ENCODE measurements around the gene RASGRP2.

DNA sequence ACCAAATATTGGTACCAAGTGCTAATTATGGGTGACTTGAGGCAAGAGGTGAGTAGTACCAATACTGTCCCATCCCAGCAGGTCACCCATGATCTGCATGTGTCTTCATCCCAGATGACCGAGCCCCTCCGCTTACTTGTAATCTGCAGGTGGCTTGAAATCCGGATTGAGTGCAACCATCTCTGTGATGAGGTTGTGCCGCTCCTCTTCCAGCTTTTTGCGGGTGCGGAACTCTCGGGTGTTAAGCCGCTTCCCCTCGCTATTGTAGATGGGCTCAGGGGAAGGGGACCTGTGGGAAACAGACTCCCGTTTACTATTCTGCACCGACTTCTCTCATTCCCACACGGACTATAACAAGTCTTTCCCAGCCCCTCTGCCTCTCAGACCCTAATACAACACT, 26.2 kb upstream of the RASGRP2 start:
- TF ChIP-seq, protein P1, sequence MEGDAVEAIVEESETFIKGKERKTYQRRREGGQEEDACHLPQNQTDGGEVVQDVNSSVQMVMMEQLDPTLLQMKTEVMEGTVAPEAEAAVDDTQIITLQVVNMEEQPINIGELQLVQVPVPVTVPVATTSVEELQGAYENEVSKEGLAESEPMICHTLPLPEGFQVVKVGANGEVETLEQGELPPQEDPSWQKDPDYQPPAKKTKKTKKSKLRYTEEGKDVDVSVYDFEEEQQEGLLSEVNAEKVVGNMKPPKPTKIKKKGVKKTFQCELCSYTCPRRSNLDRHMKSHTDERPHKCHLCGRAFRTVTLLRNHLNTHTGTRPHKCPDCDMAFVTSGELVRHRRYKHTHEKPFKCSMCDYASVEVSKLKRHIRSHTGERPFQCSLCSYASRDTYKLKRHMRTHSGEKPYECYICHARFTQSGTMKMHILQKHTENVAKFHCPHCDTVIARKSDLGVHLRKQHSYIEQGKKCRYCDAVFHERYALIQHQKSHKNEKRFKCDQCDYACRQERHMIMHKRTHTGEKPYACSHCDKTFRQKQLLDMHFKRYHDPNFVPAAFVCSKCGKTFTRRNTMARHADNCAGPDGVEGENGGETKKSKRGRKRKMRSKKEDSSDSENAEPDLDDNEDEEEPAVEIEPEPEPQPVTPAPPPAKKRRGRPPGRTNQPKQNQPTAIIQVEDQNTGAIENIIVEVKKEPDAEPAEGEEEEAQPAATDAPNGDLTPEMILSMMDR (IDR thresholded peaks at IDR 0.05), result no peak
- no peak for TF ChIP-seq POLR2A (IDR thresholded peaks at IDR 0.05)
